GM18526 (cell line): ENCODE results near the gene CNOT4.

Experiments
- POLR2A ChIP-seq: IDR thresholded peaks from 3 replicates; pipeline ENCODE4 v1.6.1; 2011; ENCODE audit not compliant: insufficient read length; ENCODE audit errors: extremely low read depth

The CNOT4 gene

DNA sequence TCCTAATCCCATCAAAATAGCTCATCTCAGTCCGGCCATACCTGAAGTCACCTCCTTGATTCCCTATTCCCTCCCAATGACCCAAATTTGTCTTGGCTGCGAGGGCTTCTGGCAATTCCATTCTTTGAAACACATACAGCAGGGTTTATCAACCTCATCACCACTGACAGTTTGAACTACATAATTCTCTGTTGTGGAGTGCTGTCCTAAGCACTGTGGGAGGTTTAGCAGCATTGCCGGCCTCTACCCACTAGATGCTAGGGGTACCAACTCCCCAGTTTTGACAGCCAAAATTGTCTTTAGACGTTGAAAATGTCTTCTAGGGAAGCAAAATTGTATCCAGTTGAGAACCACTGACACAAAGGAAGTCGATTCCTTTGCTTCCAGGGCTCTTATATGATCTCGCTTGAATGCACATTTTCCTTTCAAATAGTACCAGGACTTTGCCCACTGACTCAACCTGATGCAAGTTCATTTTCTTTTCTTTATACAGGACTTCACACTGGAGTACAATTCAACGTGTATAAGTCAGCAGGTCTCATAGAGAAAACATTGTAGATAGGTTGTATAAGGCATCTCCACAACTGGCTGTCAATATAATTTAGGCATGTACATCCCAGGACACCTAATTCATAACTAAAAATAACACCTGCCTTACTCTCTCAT is 142.9 kb downstream of the CNOT4 start:
- TF ChIP-seq POLR2A, result no peak

DNA sequence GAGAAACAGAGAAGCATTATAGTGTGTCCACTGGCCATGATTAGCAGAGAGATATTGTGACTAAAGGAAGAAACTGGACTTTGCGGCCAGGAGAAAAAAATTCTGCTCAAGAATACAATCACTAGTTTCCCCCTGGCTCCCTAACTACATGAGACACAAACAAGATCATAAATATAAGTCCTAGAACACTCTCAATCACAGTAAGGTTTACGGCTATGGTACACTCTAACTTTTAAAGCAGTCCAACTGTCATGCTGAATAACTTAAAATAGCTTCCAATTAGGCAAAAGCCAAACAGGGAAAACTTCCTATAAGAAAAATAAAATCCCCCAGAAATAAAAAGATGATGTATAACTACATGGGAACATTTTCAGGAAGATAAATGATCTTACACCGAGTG is 144.2 kb downstream of the CNOT4 start:
- TF ChIP-seq POLR2A, result no peak

DNA sequence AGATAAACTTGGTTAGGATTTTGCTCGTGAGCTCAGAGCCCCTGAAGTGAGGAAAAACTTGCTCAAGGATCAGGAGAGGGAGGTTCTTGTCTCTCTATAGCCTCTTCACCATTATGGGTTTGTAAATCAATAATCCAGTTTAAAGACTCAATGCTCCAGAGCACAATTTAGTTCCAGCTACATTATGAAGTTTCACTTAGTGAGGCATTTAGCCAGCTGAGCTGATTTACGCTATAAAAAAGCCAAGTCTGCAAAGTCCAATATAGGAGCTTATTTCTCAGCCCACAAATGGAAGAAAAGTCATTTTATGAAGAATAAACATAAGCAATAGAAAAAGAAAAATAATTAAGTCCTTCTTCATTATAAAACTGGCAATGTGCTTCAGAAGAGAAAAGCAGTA is 145.7 kb downstream of the CNOT4 start:
- TF ChIP-seq POLR2A, result no peak

DNA sequence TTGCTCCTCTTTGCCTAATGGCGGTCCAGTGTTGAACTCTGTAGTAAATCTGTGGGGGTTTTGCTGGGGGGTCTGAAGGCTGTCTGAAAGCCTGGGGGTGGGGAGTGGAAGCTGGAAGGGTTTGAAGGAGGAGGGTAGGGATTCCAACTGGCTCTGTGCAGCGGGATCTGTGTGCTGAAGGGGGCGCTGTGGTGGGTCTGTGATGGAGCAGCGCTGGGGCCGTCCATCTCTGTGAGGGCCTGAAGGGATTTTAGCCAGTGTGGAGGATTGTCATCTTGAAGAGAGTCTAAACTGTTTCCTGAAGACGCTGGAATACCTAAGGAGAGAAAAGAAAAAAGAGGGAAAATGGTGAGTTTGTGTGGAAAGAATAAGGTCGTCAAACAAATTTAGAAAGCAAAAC is 147.0 kb downstream of the CNOT4 start:
- TF ChIP-seq POLR2A, result no peak

DNA sequence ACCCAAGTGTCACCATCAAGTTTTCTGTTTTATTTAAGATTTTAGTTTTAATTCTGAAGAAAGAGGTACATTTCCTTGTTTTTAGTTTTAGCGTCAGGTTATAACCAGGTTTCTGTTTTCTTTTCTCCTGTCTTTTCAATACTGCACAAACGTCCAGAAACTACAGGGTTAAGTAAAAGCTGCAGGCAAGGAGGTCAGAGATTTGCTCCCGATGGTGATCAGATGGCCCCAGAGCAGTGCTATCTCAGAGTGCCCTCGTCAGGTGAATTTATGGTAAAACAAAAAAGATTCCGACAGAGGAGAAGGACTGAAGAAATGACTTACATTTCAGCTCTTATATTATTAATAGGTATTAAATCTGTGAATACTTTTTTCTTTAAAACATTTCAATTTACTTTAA is 148.1 kb downstream of the CNOT4 start:
- TF ChIP-seq POLR2A, result no peak

DNA sequence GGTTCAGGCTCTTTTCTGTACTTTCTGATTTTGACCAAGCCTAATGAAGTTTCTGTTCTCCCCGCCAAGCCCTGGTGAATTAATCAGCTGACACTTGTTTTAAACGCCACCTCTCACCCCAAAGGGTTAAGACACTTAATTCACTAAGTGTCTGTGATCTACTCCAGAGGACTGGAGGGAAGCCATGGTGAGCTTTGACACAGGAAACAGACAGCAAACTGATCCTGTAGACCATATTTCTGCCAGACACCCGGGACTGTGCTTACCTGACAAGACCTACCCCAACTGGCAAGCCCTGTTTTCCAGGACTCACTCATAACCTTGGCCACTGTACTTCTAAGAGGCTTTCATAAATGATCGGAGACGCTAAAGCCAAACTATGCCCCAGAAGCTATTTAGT is 150.3 kb downstream of the CNOT4 start:
- TF ChIP-seq POLR2A, result no peak

DNA sequence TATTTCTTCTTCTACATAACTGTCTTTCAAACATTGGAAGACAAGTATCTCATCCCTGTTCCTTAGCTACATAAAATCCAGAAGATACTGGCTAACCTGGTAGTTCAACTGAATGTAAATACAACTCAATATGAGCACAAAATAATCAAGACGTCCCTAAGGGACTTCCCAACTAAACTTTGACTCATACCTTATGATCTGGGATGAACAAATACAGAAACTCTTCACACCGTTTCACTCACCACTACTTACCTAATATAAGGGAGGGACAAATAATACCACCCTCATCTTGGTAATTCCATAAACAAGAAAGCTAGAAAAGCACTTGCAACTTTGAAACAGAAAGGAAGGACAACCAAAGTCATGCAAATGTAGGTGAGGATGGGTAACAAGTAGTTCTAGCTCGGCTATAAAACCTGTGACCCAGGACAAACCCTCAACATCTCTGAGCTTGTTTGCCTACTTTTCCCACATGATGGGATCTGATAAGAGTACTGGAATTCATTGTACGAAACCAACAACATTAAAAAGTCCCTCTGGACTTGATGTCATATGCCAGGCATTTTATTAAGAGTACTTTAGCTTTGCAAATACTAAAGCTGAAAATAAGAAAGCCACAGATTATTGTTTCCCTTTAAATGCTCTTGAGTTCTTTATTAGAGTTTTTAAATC is 154.4 kb downstream of the CNOT4 start:
- TF ChIP-seq POLR2A, result no peak

DNA sequence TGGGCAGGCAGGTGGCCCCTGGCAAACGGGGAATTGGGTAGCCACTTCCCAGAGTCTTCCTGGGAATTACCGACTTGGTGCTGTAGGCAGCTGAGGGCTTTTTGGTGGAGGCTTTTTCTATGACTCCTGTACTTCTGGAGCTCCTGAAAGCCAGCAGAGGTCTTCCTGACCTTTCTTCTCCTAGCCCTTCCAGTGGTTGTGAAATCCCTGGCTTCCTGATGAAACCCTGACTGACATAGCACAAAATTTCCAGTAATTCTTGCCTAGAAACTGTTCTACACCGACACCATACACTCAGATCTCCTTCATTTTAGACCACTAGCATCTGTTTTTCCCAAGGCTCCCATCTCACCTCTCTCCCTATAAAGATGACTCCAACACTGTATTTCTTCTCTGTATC is 156.1 kb downstream of the CNOT4 start:
- no peak for TF ChIP-seq POLR2A

DNA sequence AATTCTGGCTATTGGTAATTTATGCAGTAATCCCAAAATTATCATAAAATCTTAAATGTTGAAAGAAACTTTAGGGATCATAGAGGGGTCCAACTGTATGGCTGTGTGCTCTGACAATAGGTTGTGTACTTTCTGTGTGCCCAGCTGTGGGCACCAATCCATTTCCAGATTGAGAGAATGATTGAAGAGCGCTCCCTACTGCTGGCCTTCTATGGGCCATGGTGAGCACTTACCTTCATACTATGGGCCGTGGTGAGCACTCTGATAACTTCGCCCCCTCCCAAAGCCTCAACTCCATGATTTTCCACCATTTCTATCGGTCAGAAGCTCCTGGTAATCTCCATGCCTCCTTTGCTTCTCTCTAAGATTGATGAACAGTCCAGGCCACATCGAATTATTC is 157.6 kb downstream of the CNOT4 start:
- no peak for TF ChIP-seq POLR2A

DNA sequence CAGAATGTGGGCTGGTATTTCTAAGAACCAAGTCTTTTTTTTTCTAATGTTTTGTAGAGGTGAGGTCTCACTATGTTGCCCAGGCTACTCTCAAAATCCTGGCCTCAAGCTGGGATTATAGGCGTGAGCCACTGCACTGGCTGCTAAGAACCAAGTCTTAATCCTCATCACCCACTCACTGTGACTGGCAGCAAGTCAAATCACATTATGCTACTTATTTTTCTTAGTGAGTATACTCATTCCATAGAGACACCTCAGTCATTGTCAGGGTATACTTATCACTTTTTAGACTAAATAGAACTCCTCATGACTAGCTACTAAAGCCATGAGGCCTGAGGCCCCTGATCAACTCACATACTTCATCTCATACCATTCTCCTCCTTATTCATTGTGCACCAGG is 160.2 kb downstream of the CNOT4 start:
- no peak for TF ChIP-seq POLR2A

DNA sequence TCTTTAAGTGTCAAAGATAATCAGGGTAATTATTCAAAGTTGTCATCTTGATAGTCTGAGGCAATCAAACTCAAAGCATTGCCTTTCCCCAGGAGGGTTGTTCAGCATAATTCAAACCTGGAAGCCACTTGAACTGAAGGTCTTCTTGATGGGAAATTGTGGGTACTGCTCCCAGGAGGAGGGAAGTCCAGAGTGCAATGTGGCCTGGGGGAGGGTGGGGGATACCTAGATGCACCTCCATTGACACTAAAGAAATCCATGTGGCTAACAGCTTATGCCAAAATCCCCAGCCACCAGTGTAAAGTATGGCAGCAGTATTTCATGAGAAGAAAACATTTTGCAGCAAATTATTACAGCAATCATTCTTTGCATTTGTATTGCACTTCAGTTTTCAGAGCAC is 161.4 kb downstream of the CNOT4 start:
- TF ChIP-seq POLR2A, result no peak

DNA sequence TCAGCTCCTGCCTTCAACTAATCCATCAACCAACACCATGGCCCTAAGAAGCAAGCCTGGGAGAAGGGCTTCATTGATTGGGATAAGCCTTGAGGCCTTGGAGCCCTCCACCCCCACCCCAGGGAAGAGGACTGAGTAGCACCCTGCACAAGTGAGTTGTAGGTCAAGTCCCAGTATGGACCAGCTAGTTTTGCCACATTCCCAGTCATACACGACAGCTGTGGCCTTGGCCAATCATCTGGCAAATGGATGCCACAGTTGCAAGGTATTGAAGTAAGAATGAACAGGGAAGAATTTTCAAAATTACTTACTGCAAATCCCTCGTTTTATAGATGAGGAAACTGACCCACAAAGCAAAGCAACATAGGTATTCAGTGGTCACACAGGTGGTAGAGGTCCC is 166.5 kb downstream of the CNOT4 start:
- TF ChIP-seq POLR2A, result no peak

DNA sequence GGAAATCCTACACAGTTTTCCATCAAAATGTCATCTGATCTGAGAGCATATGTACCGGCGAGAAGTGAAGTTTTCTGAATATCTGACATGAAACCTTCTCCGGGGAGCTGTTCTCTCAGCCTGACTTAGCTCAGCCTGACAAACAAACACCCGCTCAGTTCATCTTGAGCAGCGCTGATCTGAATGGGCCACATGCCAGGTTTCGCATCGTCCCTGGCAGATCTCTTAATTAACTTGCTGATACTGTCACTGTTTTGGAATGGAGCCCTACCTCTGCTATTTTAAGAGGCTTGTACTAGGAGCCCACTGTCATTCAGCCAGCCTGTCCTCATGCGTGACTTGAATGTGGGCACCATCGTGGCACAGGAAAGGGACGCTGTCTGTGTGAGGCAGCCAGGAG is 167.0 kb downstream of the CNOT4 start:
- TF ChIP-seq POLR2A, result no peak

DNA sequence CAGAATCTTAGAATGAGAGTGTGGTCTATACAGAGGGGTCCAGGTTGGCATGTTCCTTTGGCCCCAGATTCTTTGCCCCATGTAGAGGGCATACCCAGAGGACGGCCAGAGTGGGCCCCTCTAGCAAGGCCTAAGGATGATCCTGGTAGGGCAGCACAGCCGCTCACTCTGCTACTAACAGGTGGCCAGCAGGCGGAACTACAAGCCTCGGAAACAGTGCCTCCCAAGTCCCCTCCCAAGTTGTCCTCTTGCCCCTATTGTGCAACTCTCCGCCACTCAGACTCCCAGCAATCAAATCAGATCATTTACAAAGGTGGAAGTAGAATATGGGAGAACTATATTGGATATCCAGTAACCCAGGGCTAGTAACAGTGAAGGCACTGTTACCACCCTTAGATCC is 168.9 kb downstream of the CNOT4 start:
- no peak for TF ChIP-seq POLR2A

DNA sequence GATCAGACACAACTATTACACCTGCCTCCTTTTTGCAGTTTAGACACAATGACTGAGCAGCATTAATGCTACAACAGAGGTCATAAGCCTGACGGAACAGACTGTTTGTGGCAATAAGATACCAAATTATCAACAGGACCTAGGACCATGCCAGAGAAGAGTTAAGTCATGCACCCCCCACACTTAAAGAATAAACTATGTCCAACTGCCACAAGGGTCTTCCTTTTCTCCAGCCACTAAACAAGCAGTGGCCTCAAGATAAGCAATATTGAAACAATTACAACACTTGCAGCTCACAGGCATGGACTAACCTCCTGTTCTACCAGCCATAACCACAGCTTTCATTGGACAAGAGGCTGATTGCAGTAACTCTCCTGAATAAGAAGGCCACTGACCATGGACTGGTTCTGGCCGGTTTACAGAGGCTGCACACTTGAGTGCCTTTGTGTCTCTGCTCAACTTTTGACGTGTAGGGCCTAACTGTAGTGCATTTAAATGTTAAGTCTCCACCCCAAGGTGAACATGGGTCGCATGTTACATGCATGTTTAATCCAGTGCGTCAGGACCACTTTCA is 171.8 kb downstream of the CNOT4 start:
- no peak for TF ChIP-seq POLR2A

DNA sequence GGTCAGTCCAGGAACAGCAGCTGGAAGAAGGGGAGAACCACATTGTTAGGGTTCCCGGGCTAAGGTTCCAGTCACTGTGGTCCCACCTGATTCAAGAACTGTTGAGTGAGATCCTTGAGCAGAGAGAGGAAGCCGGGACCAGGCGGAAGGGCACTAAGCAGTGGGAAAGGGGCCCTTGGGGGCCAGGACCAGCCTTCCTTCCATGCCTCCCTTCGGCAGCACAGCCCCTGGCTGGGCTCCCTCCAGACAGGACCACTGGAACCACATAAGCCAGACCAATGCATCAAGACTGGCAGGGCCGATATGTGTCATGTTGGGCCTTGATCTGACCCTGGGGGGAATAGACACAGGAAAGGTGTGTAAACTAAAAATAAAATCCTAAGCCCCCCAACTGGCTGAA is 172.4 kb downstream of the CNOT4 start:
- TF ChIP-seq POLR2A, result no peak
